SHP77 treated with DMSO at 0.1 percent for 48 hours (cell line): Measurements from ENCODE around the gene INO80D.
A peak's percentile ranks its signal among the peaks of the same experiment; 100 is the strongest.
"Not testable (repeated sequence)": the region's sequence is repeated elsewhere in the genome, so short reads cannot be mapped to it uniquely, and the experiment has no call there.

ENCODE experiments used
- DNase-seq: peaks from one replicate; lab custom pipeline; 2025; lab: John Stamatoyannopoulos, UW

INO80D gene

GRCh38 chr2:206085742-206086445 lies at the start of gene INO80D:
Gene INO80D, minus strand, starts transcription at chr2:206086174. Its CDS starts 23,158 bp downstream, at chr2:206063016.
- peak; percentile 87 for DNase-seq

GRCh38 chr2:206127656-206128055 lies 41.7 kb upstream of the INO80D start:
- no peak for DNase-seq

DNA sequence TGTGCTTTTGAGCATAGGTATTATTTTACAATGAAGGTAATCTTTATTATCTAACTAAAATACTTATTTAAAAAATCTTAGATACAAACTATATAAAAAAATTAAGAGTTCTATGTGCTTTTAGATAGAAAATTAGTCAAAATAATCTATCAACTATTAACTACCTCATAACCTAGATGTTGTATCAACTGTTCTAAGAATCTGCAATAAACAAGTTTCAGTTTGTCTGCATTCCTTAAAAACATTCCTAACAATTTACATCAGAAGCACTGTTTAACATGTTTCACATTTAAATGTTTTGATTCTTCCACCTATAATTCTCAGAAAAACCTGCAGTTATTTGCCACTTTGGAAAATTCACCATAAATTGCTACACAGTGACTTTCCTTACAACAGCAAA lies 39.9 kb upstream of the INO80D start:
- DNase-seq: no peak

GRCh38 chr2:206122569-206122968 lies 36.6 kb upstream of the INO80D start:
- DNase-seq: not testable (repeated sequence)

GRCh38 chr2:206116278-206116677 lies 30.3 kb upstream of the INO80D start:
- DNase-seq: no peak

GRCh38 chr2:206115026-206115578 lies 29.1 kb upstream of the INO80D start:
- DNase-seq: no peak

DNA sequence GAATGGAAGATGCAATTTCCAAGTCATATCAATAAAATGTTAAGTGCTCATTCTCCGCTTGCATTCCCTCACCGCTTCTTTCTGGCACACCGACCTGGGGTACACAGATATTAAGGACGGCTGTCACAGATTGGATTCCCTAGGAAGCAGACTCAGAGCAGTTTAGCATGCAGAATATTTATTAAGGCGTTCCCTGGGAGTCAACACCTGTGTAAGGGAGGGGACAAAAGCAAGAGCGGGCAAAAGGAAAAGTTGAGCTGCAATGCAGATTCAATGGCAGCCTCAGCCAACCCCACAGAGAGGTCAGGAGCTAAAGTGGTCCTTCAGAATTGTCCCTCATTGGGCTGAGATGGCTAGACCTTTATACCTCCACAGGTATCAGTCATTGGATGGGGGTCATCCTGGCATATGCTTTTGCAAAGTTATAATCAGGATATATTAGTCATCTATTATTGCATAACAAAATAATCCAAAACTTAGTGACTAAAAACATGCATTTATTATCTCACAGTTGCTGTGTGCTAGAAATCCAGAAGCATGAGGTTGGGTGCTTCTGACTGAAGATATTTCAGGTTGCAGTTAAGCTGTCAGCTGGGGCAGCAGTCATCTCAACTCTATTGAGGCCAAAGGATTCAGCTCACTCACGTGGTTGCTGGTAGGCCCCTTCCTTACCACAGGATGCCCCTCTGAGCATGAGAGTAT lies 27.0 kb upstream of the INO80D start:
- DNase-seq: no peak

DNA sequence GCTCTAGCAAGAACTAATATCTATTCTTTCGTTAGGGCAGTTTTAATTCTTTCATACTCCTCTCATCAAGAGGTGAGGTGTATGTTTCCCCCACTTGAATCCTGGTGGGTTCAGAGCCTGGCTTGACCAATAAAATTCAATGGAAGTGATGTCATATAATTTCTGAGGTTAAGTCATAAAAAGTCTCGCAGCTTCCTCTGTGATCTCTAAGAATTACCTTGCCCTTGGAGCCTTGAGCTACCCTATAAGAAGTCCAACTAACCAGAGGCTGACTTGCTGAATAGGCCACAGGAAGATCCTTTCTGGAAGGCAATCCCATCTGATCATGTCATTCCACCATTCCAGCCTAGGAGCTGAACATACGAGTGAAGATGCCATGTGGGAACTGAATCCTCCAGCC lies 26.1 kb upstream of the INO80D start:
- DNase-seq: no peak

DNA sequence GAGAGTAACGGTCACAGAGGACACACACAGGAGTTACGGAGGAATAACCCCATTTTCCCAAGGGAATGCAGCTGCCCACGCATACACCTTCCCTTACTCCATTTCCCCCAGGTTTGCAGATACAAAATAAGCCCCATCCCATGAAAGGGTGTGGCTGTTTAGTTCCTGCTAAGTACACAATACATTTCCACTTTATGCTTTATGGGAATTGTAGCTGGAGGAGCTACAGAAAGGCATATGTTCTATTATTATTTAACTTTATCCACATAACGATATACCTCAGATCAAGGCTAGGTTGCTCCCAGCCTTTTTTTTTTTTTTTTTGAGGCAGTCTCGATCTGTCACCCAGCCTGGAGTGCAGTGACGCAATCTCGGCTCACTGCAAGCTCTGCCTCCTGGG lies 22.7 kb upstream of the INO80D start:
- DNase-seq: no peak

DNA sequence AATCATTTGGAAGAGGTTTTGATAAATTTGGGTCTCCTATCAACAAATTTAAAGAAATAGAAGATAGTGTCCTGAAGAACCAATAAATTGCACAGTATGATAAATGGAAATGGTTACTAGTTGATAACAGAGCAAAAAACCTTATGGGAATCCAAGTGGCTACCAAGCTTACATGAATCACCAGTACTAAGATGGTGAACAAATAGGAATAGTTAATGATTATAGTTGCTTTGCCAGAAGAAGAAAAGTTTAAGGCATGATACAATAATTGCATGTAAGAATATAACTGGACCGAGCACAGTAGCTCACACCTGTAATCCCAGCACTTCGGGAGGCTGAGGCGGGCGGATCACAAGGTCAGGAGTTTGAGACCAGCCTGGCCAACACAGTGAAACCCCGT lies 19.6 kb upstream of the INO80D start:
- DNase-seq: no peak

DNA sequence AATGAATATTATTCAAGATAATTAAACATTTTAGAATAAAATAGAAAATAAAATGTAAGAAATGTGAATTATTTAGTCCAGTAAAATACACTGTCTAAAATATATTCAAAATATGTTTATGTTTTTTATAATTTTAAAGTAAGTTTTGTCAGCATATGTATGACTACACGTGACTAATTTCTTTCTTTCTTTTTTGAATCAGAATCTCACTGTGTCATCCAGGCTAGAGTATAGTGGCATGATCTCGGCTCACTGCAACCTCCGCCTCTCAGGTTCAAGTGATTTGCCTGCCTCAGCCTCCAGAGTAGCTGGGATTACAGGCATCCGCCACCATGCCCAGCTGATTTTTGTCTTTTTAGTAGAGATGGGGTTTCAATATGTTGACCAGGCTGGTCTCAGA lies 19.1 kb upstream of the INO80D start:
- no peak for DNase-seq

DNA sequence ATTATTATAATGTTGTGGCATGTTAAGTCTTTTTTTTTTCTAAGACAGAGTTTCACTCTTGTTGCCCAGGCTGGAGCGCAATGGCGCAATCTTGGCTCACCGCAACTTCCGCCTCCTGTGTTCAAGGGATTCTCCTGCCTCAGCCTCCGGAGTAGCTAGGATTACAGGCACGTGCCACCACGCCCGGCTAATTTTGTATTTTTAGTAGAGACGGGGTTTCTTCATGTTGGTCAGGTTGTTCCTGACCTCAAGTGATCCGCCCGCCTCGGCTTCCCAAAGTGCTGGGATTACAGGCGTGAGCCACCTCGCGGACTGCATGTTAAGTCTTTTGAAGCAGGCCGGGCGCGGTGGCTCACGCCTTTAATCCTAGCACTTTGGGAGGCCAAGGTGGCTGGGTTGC lies 12.9 kb upstream of the INO80D start:
- DNase-seq: not testable (repeated sequence)

DNA sequence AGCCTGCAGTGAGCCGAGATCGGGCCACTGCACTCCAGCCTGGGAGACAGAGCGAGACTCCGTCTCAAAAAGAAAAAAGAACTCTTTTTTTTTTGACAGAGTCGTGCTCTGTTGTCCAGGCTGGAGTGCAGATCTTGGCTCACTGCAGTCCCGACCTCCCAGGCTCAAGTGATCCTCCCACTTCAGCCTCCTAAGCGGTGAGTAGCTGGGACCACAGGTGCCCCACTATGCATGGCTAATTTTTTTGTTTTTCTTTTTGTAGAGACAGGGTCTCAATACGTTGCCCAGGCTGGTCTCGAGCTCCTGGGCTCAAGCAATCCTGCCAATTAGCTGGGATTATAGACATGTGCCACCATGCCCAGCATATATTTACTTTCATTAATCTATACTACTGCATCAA lies 12.5 kb upstream of the INO80D start:
- no peak for DNase-seq

DNA sequence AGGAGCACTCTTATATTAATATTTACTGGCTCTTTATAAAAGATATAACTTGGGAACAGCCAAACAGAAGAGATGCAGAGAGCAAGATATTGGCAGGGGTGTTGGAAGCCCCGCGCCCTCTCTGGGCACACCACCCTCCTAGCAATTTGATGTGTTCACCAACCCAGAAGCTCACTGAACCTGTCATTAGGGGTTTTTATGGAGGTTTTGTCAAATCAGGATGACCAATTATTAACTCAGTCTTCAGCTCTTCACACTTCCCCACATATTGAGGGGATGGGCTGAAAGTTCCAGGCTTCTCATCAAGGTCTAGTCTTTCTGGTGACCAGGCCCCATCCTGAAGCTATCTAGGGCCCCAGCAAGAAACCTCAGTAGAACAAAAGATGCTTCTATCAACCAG lies 10.9 kb upstream of the INO80D start:
- DNase-seq: no peak

GRCh38 chr2:206095536-206096332 lies 9.8 kb upstream of the INO80D start:
- no peak for DNase-seq

DNA sequence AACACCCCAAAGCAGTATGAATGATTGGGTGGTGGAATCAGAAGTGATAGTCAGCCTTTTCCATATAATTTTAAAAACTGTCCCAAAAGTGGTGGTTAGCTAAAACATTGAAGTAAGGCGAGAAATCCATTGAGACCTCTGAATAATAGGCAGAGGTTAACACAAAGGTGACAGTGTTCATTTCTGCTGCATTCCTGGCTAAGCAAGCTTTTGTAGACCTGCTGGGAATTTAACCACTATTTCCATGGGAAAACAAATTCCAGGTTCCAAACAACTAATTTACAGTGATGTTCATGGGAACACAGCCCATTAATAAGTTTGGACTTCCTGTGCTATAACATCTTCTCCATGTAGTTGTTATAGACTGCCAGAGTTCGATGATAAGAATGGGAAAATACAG lies 6.3 kb upstream of the INO80D start:
- DNase-seq: no peak

GRCh38 chr2:206088248-206088647 lies 2.3 kb upstream of the INO80D start:
- DNase-seq: no peak

- peak; percentile 19 for DNase-seq
Observed at GRCh38 chr2:206086716-206087350, 859 bp upstream of the INO80D start.

DNA sequence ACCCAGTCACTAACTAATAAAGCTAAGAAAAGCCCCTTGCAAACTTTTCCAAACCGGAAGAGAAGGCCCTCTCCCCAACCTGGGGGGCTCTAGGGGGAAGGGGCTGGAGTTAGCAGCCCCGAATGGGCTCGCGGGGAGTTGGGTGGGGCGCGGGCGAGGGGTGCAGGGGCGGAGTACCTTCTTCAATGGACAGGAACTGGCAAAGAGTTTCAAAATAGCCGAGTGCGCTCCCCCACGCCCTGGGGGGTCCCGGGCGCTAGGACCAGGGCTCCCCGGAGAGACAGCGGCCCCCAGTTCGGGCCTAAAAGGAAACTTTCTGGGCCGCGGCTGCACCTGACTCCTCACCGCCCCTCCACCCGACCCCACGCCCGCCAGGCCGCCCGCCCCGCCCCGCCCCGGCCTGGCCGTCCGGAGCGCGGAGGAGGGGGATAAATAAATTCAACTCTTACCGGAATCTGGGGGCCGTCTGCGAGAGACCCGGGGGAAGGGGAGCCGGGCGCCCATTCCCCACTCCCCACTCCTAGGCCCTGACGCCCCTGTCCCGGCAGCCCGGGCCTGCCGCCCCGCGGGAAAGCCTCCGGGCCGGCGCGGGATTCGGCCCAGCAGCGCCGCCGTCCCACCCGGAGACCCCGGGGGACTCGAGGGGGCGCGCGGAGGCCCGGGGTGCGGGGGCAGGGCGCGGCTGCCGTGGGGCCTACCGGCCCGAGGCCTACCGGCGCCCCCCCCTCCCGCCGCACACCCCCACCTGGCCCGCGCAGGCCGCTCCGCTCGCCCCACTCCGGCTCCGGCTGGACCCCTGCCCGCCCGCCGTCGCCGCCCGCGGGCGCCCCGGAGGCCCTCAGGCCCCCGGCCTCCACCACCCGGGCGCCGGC lies 868 bp downstream of the INO80D start:
- DNase-seq: no peak

- peak; percentile 34 for DNase-seq
Observed at GRCh38 chr2:206084439-206084869, 1.5 kb downstream of the INO80D start.
